HG03066 (cell line): ENCODE data around the gene TAS2R40.
"Not testable (repeated sequence)": the region's sequence is repeated elsewhere in the genome, so short reads cannot be mapped to it uniquely, and the experiment has no call there.

Experiments used
- ATAC-seq: cut with Tn5 transposase; IDR thresholded peaks from one replicate; pipeline ENCODE4 v1.9.1; 2021; ENCODE audit warnings: low read depth; ENCODE audit not compliant: unreplicated experiment

Gene TAS2R40

DNA sequence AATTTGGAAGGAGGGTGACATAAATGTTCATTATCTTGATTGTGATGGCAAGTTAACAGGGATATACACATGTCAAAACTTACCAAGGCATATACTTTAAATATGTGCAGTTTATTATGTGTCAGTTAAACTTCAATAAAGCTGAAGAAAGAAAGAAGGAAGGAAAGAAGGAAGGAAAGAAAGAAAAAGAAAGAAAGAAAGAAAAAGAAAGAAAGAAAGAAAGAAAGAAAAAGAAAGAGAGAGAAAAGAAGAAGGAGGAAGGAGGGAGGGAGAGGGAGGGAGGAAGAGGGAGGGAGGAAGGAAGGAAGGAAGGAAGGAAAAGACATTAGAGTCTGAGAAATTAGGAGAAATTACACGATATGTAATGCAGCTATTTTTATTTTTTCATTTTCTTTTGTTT is 25.5 kb downstream of the TAS2R40 start:
- ATAC-seq = no peak

DNA sequence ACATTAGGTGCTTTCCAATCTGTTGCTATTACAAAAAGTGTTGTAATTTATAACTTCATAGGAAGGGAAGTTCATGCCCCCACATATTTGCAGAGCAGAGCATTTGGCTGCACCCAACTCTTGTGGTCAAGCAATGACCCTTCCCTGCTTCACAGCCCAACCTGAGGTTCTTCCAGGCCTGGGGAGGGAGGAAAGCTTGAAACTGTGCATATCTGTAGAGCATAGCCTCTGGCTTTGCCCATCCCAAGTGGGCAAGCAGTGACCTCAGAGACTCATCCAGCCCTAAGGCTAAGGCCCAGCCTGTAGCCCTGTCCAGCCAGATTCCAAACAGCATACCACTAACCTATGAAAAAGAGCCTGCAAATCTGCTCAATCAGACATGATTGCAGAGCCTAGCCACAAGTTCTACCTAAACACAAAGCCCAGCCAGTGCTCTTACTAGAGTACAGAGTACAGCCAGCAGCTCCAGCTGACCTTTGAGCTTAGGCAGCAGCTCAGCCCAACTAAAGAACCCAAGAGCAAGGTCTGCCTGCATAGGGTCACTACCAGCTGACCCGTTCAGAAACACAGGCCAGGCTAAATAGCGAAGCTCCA is 27.0 kb downstream of the TAS2R40 start:
- no peak for ATAC-seq

DNA sequence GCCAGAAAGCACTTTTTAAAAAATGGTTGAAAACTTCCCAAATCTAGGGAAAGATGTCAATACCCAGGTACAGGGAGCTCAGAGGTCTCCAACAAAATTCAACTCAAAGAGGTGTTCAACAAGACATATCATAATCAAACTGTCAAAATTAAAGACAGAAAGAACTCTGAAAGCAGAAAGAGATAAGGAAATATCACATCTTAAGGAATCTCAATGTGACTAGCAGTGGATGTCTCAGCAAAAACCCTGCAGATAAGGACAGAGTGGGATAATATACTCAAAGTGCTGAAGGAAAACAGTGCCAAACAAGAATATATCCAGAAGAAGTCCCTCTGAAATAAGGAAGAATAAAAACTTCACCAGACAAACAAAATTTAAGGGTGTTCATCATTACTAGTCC is 28.4 kb downstream of the TAS2R40 start:
- ATAC-seq = no peak

DNA sequence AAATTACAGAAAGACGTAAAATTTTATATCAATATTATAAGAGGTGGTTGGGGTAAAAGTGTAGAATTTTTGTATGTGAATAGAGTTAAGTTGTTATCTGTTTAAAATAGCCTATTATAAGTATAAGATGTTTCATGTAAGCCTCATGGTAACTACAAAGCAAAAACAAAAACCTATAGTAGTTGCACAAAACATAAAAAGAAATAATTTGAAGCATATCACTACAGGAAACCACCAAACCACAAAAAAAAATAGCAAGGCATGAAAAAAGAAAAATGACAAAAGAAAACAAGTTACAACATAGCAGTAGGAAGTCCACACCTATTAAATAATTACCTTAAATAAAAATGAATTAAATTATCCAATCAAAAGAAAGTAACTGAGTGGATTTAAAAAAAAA is 29.0 kb downstream of the TAS2R40 start:
- no peak for ATAC-seq

DNA sequence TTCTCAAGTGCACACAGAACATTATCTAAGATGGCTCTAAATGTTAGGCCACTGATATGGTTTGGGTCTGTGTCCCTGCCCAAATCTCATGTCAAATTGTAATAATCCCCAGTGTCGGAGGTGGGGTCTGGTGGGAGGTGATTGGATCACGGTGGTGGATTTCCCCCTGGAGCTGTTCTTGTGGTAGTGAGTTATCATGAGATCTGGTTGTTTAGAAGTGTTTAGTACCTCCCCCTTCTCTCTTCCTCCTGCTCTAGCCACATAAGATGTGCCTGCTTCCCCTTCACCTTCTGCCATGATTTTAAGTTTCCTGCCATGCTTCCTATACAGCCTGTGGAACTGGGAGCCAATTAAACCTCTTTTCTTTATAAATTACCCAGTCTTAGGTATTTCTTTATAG is 30.2 kb downstream of the TAS2R40 start:
- ATAC-seq = no peak

DNA sequence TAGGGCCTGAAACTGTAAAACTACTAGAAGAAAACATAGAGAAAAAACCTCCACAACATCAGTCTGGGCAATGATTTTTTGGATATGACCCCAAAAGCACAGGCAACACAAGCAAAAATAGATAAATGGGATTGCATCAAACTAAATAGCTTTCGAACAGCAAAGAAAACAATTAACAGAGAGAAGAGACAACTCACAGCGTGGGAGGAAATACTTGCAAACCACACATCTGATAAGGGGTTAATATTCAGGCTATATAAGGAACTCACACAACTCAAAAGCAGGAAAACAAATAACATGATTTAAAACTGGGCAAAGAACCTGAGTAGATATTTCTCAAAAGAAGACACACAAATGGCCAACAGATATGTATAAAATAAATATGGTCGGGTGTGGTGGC is 33.7 kb downstream of the TAS2R40 start:
- no peak for ATAC-seq

DNA sequence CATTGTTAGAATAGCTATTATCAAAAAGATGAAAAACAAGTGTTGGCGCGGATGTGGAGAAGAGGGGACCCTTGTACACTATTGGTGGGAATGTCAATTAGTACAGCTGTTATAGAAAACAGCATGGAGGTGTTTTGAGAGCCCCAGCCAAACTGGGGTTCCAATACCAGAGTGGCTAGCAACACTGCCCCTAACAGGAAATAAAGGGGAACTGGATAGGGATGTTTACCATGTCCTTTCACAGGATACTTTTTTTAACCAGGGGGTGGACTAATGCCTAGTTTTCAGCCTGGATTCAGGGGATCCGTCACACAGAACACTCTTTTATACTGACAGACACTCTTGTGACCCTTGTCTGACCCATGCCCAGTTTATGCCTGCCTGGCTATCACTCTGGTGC is 34.5 kb downstream of the TAS2R40 start:
- ATAC-seq = no peak

DNA sequence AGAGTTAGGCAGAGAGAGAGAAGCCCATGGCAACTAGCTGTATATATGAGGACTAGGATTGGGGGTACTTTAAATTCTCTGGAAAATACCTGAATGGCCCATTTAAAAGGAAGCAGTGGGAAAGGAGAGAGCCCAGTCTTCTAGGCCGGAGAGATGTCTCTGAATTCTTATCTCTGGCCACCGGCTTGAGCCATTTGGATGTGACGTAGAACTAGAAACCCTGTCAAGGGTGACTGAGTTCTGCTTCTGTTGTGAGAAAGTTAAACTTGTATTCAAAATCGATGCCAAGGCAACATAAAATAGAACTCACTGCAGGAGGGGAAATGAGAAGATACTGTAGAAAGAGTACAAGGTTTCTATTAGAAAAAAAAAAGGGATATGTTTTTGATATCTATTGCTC is 35.1 kb downstream of the TAS2R40 start:
- peak; percentile 73 for ATAC-seq

DNA sequence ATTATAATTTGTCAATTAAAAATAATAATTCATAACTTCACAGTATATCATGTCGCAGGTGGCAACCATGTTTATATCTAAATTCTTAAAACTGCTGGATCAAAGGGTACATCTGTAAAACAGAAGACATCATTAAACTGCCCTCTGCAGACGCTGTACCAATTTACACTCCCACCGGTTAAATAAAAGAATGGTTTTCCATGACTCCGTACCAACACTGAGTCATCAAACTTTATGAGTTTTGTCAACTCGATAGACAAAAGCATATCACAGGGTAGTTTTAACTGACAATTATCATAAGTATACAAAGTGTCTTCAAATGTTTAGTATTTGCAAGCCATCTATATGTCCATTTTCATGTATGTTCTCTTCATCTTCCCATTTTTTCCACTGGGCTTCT is 35.7 kb downstream of the TAS2R40 start:
- no peak for ATAC-seq

DNA sequence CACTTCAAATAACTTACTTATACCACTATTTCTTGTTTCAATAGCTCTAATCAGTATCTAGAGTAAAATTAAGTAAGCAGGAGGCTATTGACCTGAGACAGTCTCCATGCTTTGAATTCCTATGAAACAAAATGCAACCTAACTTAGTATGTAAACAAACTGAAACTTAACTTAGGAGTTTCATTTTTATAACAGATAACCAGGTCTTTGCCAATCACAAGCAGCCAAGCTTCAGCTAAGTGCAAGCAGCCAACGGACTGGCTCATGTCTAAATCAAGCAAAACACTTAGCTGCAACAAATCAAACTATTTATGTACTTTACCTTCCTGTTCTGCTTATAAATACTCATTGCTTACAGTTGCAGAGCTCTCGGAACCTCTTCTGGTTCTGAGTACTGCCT is 37.0 kb downstream of the TAS2R40 start:
- ATAC-seq = peak; percentile 33

DNA sequence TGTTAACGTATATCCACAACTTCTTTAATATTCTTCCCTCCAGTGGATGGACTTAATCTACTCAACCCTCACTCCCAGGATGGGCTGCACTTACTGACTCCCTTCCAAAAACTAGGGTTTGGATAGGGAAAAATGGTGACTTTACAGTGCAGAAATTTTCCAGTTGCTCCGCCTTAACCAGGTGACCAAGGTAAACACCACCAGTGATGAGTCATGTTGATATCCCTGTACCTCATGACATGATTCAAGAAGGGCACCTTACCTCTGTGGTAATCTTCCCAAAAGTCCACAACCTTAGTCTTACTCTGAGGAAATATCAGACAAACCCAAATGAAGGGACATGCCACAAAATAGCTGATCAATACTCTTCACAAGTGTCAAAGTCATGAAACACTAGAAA is 37.9 kb downstream of the TAS2R40 start:
- no peak for ATAC-seq

DNA sequence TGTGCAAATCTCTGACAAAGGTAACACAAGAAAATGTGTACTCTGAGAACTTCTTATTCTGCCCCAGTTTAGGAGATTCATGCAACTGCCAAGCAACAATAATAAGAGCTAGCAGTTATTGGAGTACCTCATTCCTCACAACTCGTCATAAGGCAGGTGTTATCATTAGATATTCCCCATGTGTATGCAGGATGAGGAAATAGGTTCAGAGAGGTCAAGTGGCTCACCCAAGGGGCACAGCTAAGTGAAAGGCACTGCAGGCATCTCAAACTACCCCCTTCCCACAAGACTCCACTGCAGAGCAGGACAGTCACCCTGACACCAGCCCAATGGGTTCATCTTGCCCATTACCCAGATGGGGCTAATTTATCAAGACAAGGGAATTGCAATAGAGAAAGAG is 40.1 kb downstream of the TAS2R40 start:
- ATAC-seq = no peak

DNA sequence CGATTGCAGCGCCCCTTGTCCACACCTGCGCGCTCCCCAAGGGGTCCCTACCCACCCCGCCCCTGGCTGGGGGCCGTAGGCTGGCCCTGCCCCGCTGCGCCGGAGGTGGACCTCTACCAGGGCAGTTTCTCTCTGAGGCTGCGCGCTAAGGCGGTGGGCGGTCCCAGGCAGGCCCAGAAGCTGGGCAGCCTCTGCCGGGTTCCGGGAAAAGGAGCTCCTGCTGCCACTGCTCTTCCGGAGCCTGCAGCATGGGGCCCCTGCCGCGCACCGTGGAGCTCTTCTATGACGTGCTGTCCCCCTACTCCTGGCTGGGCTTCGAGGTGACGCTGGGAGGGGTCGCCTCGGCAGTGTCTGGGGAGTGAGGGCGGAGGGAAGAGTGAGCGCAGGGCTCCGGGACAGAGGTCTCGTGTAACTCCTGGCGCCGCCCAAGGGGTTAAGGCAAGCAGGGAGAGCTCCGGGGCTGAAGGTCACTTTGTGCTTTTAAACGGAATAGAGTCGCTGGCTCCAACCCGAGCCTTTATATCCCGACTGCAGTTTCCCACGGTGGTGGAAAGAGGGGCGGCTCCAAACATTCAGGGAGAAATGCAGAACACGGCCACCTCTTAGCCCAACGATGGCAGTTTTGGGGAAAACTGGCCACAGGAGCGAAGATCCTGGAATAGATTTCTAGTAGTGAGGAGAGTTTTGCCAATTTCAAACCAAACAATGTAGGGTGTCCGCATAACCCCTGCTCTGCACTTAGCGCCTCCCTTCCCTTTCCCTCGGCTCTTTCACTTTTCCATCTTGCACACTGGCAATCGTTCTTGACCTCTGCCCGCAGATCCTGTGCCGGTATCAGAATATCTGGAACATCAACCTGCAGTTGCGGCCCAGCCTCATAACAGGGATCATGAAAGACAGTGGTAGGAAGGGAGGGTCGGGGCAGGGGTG is 41.7 kb downstream of the TAS2R40 start, which contains the start of gene GSTK1:
GSTK1 (plus strand) TSS at position 176 of the 930 bp plus-strand sequence; CDS start at position 249, 73 bp downstream.
- peak; percentile 95 for ATAC-seq

DNA sequence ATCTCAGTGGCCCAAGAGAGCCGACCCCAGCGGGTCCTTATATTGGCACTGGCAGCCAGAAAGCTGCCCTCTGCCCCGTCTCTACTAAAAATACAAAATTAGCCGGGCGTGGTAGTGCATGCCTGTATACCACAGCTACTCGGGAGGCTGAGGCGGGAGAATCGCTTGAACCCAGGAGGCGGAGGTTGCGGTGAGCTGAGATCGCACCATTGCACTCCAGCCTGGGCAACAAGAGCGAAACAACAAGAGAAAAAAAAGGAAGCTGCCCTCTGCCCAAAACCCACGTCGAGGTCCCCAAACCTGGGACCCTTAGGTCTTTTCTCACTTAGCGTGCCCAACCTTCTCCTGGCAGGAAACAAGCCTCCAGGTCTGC is 42.3 kb downstream of the TAS2R40 start:
- not testable (repeated sequence) for ATAC-seq

DNA sequence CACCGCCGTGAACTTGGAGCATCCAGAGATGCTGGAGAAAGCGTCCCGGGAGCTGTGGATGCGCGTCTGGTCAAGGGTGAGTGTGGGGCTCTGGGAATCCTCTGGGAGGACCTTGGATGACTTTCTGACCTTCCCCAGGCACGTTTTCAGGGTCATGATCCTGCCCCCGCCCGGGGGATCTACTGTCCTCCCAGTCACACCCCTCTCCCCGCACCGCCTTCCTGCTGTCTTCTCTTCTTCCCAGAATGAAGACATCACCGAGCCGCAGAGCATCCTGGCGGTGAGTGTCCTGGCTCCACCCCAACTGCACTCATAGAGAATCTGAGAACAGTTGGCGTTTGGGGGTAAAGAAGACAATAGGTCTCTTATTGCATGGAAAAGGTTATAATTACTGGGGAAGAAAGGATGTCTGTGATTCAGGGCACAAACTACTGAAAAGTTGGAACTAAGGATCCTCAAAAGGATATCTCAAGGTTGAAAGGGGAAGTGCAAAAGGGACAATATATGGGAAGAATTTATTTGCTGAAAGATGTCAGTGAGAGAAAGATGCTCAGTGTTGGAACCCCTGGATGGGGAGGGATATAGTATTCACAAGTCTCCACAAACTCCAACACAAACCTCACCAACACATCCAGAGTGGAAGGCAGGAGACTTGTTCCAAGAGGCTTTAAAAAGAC is 43.3 kb downstream of the TAS2R40 start:
- ATAC-seq = no peak

DNA sequence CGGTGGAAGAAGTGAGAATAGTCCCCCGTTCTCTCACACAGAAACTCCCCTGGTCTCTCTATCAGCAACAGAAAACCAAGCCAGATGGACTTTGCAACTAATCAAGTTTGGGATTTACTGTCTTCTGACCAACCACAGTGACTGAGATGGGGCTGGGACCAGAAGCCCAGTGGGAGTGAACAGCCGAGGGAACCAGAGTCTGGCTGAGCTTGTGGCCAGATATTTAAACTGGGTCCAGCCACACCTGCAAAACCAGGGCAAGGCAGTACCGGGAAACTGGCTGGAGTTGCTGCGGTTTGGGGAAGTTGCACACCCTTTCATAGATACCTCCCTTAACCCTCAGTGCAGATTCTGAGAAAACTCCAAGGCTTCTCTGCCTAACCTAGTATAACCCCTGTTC is 47.4 kb downstream of the TAS2R40 start:
- no peak for ATAC-seq

DNA sequence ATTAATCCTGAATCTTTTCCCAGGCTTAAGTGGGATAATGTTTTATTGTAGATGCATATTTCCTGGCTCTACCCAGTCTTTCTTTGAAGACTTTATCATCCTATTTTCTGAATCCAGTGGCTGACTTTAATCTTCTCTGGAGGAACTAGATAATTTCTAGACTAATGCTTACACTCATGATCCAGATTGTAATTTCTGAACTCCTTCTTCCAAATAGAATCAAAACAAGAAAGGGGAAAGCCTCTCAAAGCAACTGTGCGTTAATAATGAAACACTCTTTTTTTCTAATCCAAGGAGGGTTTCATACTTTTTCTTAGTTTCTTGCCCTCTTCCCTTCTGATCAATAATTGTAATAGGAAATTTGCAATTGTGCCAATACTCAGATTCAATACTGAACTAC is 49.4 kb downstream of the TAS2R40 start:
- ATAC-seq = no peak
